ENCODE measurements around the gene SPATS2.
"Not testable (repeated sequence)": the region's sequence is repeated elsewhere in the genome, so short reads cannot be mapped to it uniquely, and the experiment has no call there.

Gene SPATS2

DNA sequence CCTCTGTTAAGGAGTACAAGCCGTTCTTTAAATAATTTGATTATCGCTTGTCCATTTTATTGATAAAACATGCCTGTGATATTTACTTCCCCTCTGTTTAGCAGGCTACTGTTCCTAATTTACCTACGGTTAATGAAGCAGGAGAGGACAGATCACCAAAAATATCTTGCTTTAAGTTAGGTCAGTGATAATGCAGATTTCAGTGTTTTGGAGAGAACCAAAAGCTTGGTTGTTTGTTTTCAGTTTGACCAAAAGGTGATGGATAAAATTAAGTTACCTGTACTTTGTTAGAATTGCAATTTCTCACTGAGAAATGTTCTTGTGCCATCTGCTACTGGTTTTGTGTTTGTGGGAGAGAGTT, 958 bp downstream of the SPATS2 start:
- H3K27ac ChIP-seq = peak overlapping the region; percentile 95
- TF ChIP-seq, protein P1, sequence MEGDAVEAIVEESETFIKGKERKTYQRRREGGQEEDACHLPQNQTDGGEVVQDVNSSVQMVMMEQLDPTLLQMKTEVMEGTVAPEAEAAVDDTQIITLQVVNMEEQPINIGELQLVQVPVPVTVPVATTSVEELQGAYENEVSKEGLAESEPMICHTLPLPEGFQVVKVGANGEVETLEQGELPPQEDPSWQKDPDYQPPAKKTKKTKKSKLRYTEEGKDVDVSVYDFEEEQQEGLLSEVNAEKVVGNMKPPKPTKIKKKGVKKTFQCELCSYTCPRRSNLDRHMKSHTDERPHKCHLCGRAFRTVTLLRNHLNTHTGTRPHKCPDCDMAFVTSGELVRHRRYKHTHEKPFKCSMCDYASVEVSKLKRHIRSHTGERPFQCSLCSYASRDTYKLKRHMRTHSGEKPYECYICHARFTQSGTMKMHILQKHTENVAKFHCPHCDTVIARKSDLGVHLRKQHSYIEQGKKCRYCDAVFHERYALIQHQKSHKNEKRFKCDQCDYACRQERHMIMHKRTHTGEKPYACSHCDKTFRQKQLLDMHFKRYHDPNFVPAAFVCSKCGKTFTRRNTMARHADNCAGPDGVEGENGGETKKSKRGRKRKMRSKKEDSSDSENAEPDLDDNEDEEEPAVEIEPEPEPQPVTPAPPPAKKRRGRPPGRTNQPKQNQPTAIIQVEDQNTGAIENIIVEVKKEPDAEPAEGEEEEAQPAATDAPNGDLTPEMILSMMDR (IDR thresholded peaks at IDR 0.05) = no peak
- no peak for TF ChIP-seq ZFX (IDR thresholded peaks at IDR 0.05; ENCODE audit: borderline replicate concordance)

- H3K27ac ChIP-seq = peak overlapping the region; percentile 95
- TF ChIP-seq, protein P1 (IDR thresholded peaks at IDR 0.05) = peak; percentile 45
- no peak for TF ChIP-seq ZFX (IDR thresholded peaks at IDR 0.05; ENCODE audit: borderline replicate concordance)
Observed at GRCh38 chr12:49369411-49370145, 2.3 kb downstream of the SPATS2 start.

DNA sequence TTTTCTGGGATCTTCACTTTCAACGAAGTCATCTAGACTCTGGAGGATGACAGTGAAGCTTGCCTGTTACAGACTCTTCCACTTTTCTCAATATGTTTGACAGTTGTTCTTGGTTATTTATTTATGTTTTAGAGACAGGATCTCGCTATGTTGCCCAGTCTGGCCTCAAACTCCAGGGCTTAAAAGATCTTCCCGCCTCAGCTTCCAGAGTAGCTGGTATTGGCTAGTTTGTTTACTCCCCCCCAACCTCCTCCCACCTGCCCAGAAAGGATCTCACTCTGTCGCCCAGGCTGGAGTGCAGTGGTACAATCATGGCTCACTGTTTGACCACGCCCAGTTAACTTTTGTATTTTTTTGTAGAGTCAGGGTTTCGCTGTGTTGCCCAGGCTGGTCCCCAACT, 3.3 kb downstream of the SPATS2 start:
- TF ChIP-seq ZFX (IDR thresholded peaks at IDR 0.05; ENCODE audit: borderline replicate concordance) = no peak
- TF ChIP-seq, protein P1 (IDR thresholded peaks at IDR 0.05) = no peak
- H3K27ac ChIP-seq = no peak overlapping the region

GRCh38 chr12:49375406-49375805, 8.1 kb downstream of the SPATS2 start:
- TF ChIP-seq ZFX (IDR thresholded peaks at IDR 0.05; ENCODE audit: borderline replicate concordance) = no peak
- TF ChIP-seq, protein P1 (IDR thresholded peaks at IDR 0.05) = no peak
- no peak overlapping the region for H3K27ac ChIP-seq

DNA sequence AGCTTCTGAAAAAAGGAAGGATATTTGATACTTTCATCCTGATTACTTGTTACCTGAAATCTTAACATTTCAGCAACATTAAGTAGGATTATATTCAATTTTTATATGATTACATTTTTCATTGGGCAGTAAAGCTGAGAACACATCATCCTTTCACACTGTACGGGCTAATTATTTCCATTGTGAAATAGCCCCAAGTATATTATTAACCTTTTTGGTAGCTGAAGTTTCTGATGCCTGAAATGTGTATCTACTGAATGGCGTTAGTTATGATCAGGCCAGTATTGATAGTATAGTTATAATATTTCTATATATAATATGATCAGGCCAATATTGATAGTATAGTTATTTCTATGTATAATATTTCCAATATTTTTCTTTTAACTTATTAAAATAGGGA, 10.1 kb downstream of the SPATS2 start:
- TF ChIP-seq, protein P1 (IDR thresholded peaks at IDR 0.05) = no peak
- no peak for TF ChIP-seq ZFX (IDR thresholded peaks at IDR 0.05; ENCODE audit: borderline replicate concordance)

DNA sequence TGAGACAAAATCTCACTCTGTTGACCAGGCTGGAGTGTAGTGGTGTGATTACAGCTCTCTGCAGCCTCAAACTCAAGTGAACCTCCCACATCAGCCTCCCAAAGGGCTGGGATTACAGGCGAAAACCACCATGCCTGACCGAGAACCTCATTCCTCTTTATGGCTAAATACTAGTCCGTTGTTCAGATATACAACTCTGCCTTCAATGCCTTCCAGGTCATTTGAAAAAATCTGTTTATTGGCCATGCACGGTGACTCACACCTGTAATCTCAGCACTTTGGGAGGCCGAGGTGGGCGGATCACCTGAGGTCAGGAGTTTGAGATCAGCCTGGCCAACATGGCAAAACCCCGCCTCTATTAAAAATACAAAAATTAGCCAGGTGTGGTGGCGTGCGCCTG, 12.9 kb downstream of the SPATS2 start:
- H3K27ac ChIP-seq = not testable (repeated sequence)

More for the DNA sequence above, 10.1 kb downstream of the SPATS2 start:
- H3K27ac ChIP-seq = no peak overlapping the region

DNA sequence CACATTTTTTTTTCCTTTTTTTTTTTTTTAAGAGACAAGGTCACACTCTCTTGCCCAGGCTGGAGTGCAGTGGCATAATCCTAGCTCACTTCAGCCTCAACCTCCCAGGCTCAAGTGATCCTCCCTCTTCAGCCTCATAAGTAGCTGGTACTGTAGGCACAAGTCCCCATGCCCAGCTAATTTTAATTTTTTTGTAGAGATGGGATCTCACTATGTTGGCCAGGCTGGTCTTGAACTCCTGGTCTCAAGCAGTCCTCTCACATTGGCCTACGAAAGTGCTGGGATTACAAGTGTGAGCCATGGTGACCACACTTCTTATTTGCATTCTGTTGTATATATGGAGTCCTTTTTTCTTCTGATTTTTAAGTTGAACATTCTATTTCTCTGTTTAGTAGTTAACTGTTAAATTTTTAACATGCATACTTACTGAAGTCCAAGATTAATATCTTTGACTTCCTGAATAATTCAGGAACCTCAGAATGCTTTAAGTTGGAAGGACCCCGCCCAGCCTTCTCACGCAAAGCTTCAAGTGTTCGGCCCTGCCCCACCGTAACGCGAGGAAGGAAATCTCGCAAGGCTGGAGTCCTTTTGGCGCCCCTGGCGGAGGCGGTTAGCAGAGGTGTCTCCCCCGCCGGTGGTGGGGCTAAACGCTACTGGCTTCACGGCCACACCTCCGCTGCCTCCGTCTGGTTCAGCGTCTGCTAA, 21.6 kb downstream of the SPATS2 start:
- TF ChIP-seq, protein P1 (IDR thresholded peaks at IDR 0.05) = no peak
- TF ChIP-seq ZFX (IDR thresholded peaks at IDR 0.05; ENCODE audit: borderline replicate concordance) = no peak
- H3K27ac ChIP-seq = no peak overlapping the region
